HepG2 (cell line): ENCODE results near the gene NR2F1. TPM values are rescaled to one million over a fixed set of nuclear protein-coding genes. Genes with fewer than 3 reads are reported as not detected.

Source experiments
- CCAR2 ChIP-seq: fragments of 200-400 bp; formaldehyde crosslinking; optimal IDR thresholded peaks from 2 replicates; pipeline ENCODE3; 2018; ENCODE audit warnings: low read depth, mild to moderate bottlenecking, low read length, moderate library complexity
- FOXP1 ChIP-seq, 2 experiments: fragments of 450-650 bp in 1 of 2; IDR thresholded peaks; 2 replicates each; pipeline ENCODE4 v1.6.1; 2017 to 2018; ENCODE audit warnings: antibody characterized with exemption in 1 of 2
- HNF4A ChIP-seq: sonication (generic); formaldehyde crosslinking; IDR thresholded peaks from 2 replicates; pipeline ENCODE4 v1.4.0; 2020; ENCODE audit warnings: missing genetic modification reagents
- NFYB ChIP-seq: sonication (generic); formaldehyde crosslinking; IDR thresholded peaks from 2 replicates; pipeline ENCODE4 v1.4.0; 2020; ENCODE audit warnings: missing genetic modification reagents
- RFXANK ChIP-seq: IDR thresholded peaks from 2 replicates; pipeline ENCODE4 v1.6.1; 2016
- SP1 ChIP-seq, 2 experiments: fragments of 450-650 bp in 1 of 2; sonication (generic) in 1 of 2; formaldehyde crosslinking in 1 of 2; IDR thresholded peaks; 2 replicates each; pipeline versions ENCODE4 v1.4.0 to v1.6.1; 2016 to 2020; ENCODE audit warnings: missing genetic modification reagents in 1 of 2
- SP2 ChIP-seq: sonication (generic); formaldehyde crosslinking; IDR thresholded peaks from 2 replicates; pipeline ENCODE4 v1.5.1; 2020; ENCODE audit warnings: mild to moderate bottlenecking, missing genetic modification reagents
- ZBTB40 ChIP-seq, 2 experiments: fragments of 450-650 bp in 1 of 2; sonication (generic) in 1 of 2; formaldehyde crosslinking in 1 of 2; IDR thresholded peaks; 2 replicates each; pipeline versions ENCODE4 v1.6.1 to v1.8.0; 2016 to 2022; ENCODE audit warnings: antibody characterized with exemption in 1 of 2, mild to moderate bottlenecking in 1 of 2, missing genetic modification reagents in 1 of 2
- ZC3H13 ChIP-seq: sonication (generic); formaldehyde crosslinking; IDR thresholded peaks from 2 replicates; pipeline ENCODE4 v1.8.1; 2023; ENCODE audit warnings: mild to moderate bottlenecking, missing genetic modification reagents, moderate library complexity
- ZFP36L2 ChIP-seq: sonication (generic); formaldehyde crosslinking; IDR thresholded peaks from 2 replicates; pipeline ENCODE4 v1.4.0; 2020; ENCODE audit warnings: missing genetic modification reagents
- ZFX ChIP-seq: sonication (generic); formaldehyde crosslinking; IDR thresholded peaks from 2 replicates; pipeline ENCODE4 v1.4.0; 2020; ENCODE audit warnings: mild to moderate bottlenecking, low read depth, missing genetic modification reagents, moderate library complexity
- ZNF263 ChIP-seq: sonication (generic); formaldehyde crosslinking; IDR thresholded peaks from 2 replicates; pipeline ENCODE4 v1.4.0; 2020; ENCODE audit warnings: missing genetic modification reagents
- ZNF562 ChIP-seq: sonication (generic); formaldehyde crosslinking; IDR thresholded peaks from 2 replicates; pipeline ENCODE4 v1.8.0; 2022; ENCODE audit warnings: missing genetic modification reagents, borderline replicate concordance
- ZNF710 ChIP-seq: sonication (generic); formaldehyde crosslinking; IDR thresholded peaks from 2 replicates; pipeline ENCODE4 v1.5.0; 2020; ENCODE audit warnings: mild to moderate bottlenecking, missing genetic modification reagents, borderline replicate concordance
- ZNF773 ChIP-seq: sonication (generic); formaldehyde crosslinking; IDR thresholded peaks from 2 replicates; pipeline ENCODE4 v1.4.0; 2020; ENCODE audit warnings: missing genetic modification reagents, borderline replicate concordance
- ZSCAN20 ChIP-seq: sonication (generic); formaldehyde crosslinking; IDR thresholded peaks from 2 replicates; pipeline ENCODE4 v1.4.0; 2020; ENCODE audit warnings: missing genetic modification reagents, mild to moderate bottlenecking, borderline replicate concordance
- polyA plus RNA-seq, 8 experiments: library from polyadenylated mRNA; depleted of rRNA in 3 of 8; stranded (reverse) in 7 of 8; unstranded in 1 of 8; fragments of >200 nt; fragmentation: Illumina TruSeq in 4 of 8; extraction: Trizol in 4 of 8; gene quantifications; 2 replicates each; pipeline versions ENCODE4 v1.2.1 to v1.2.3, GENCODE V29; 2011 to 2016; ENCODE audit warnings: low read depth in 4 of 8, missing spikeins in 1 of 8, mixed read lengths in 1 of 8; ENCODE audit not compliant: insufficient read depth in 1 of 8
- total RNA-seq, 5 experiments: library from RNA; depleted of rRNA; stranded (reverse); fragments of >200 nt; fragmentation: Illumina TruSeq; extraction: Trizol; gene quantifications; 2 replicates each; pipeline ENCODE4 v1.2.3, GENCODE V29; 2016; ENCODE audit warnings: low read depth in 1 of 5
- TF ChIP-seq, protein P1 (sequence below): IDR thresholded peaks from 2 replicates; pipeline ENCODE4 v1.6.1; 2018; ENCODE audit warnings: missing genetic modification reagents, mild to moderate bottlenecking, missing compliant biosample characterization

NR2F1 gene
- total and polyA plus RNA-seq, 2 of the 13 experiments (the other 11 are each of a cell fraction or from before 2014, with no cell fraction given): 17.1 to 59.7 TPM

DNA sequence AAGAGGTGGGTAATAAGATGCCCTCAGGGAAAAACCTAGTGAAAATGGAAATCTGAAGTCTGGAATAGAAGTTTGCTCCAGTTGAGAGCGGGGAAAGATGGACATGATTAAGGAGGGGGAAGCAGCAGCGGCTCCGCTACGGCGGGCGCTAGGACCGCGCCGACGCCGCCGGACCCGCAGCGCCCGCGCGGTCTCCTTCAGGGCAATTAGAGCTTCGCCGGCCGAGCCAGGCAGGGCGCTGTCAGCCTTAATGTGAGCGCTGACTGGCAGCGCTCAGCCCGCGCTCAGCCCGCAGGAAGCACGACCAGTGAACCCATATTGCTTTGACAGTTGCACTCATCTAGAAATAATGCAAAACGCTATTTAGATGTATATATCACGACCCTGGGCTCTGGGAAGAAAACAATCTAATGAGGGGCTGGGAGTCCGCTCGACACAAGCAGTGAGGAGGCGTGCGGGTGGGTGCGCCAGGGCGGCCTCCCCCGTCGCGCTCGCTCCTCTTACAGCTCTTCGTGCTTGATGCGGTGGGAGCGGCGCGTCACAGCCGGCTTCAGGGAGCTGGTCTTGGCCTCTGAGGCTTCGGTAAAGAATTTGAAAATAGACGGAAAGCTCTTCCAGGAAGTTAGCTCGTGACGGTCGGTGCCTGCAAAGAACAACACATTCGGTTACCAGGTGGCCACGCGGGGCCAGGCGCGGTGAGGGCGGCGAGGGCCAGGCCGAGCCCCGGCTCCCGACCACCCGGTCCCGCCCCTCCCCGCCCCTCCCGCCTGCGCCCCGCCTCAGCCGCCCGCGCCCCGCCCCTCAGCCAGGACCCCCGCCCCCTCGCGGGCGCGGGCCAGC is 37.7 kb downstream of the NR2F1 start (continued):
- TF ChIP-seq ZNF263: no peak; the same call in 1 of the 2 replicates
- TF ChIP-seq FOXP1 (IDR thresholded peaks at IDR 0.05): no peak
- TF ChIP-seq FOXP1 (CRISPR knock-in tag; IDR thresholded peaks at IDR 0.05): no peak
- TF ChIP-seq ZNF562 (CRISPR knock-in tag): no peak
- no peak for TF ChIP-seq ZFP36L2 (CRISPR knock-in tag)
- TF ChIP-seq SP1 (IDR thresholded peaks at IDR 0.05): no peak
- TF ChIP-seq SP1 (CRISPR knock-in tag; IDR thresholded peaks at IDR 0.05): no peak; the same call in 1 of the 2 replicates
- TF ChIP-seq SP2: no peak
- no peak for TF ChIP-seq ZNF710
- TF ChIP-seq ZNF773 (CRISPR knock-in tag): no peak
- no peak for TF ChIP-seq HNF4A (CRISPR knock-in tag)
- TF ChIP-seq, protein P1, sequence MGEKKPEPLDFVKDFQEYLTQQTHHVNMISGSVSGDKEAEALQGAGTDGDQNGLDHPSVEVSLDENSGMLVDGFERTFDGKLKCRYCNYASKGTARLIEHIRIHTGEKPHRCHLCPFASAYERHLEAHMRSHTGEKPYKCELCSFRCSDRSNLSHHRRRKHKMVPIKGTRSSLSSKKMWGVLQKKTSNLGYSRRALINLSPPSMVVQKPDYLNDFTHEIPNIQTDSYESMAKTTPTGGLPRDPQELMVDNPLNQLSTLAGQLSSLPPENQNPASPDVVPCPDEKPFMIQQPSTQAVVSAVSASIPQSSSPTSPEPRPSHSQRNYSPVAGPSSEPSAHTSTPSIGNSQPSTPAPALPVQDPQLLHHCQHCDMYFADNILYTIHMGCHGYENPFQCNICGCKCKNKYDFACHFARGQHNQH: no peak
- no peak for TF ChIP-seq CCAR2
- no peak for TF ChIP-seq RFXANK (CRISPR knock-in tag)
- TF ChIP-seq ZFX (CRISPR knock-in tag): no peak; the same call in 1 of the 2 replicates
- no peak for TF ChIP-seq ZC3H13 (CRISPR knock-in tag)
- TF ChIP-seq NFYB: no peak
- TF ChIP-seq ZSCAN20 (CRISPR knock-in tag): no peak
- no peak for TF ChIP-seq ZBTB40 (IDR thresholded peaks at IDR 0.05)
- no peak for TF ChIP-seq ZBTB40 (CRISPR knock-in tag; IDR thresholded peaks at IDR 0.05)
